H1 (cell line): Measurements from ENCODE around the gene BTN1A1. TPM values are rescaled to one million over a fixed set of nuclear protein-coding genes. Genes with fewer than 3 reads are reported as not detected.

Experiments
- CTCF ChIA-PET: fragments of 300-600 bp; sonication (Branson Sonifier 250); formaldehyde crosslinking; loops from one replicate; lab custom pipeline; 2021; ENCODE audit not compliant: partially characterized antibody; lab: Charles Lee
- POLR2A ChIA-PET: fragments of 300-600 bp; sonication (Branson Sonifier 250); formaldehyde crosslinking; loops from one replicate; lab custom pipeline; 2021; ENCODE audit warnings: inconsistent platforms; ENCODE audit not compliant: partially characterized antibody; lab: Charles Lee
- DNase-seq, 2 experiments: peaks; one replicate each; pipeline versions ENCODE4 v3.0.0 to v3.0.0-alpha.2; 2010 to 2022; ENCODE audit warnings: low spot score in 2 of 2, low read depth in 1 of 2, mixed read lengths in 1 of 2
- FAIRE-seq: peaks from 2 replicates; lab custom pipeline; 2011; peaks lifted over from hg19 to GRCh38; lab: Jason Lieb, UNC
- H2AFZ ChIP-seq: 2 replicates; pipeline ENCODE4 v1.8.1; 2012; ENCODE audit warnings: low read length, inconsistent platforms
- H2AK5ac ChIP-seq: 2 replicates; pipeline ENCODE4 v1.6.1; 2013; ENCODE audit warnings: low read depth, low read length
- H2BK120ac ChIP-seq: replicated peaks from 2 replicates; pipeline ENCODE3; 2013; ENCODE audit warnings: low read depth, low read length, inconsistent platforms
- H2BK12ac ChIP-seq: 2 replicates; pipeline ENCODE4 v1.6.1; 2013; ENCODE audit warnings: low read depth, low read length
- H2BK15ac ChIP-seq: 2 replicates; pipeline ENCODE4 v1.6.1; 2013; ENCODE audit warnings: low read length
- H2BK20ac ChIP-seq: 2 replicates; pipeline ENCODE4 v1.6.1; 2013; ENCODE audit warnings: low read length
- H2BK5ac ChIP-seq: 2 replicates; pipeline ENCODE4 v1.6.1; 2013; ENCODE audit warnings: low read depth, low read length
- H3K14ac ChIP-seq: 2 replicates; pipeline ENCODE4 v1.6.1; 2013; ENCODE audit warnings: inconsistent platforms; ENCODE audit not compliant: insufficient read length
- H3K18ac ChIP-seq: 2 replicates; pipeline ENCODE4 v1.6.1; 2013; ENCODE audit warnings: low read length; ENCODE audit errors: extremely low read depth
- H3K23ac ChIP-seq: 2 replicates; pipeline ENCODE4 v1.6.1; 2013; ENCODE audit warnings: inconsistent platforms; ENCODE audit not compliant: insufficient read length
- H3K23me2 ChIP-seq: 2 replicates; pipeline ENCODE4 v1.6.1; 2013; ENCODE audit warnings: low read depth, low read length
- H3K27ac ChIP-seq: 2 replicates; pipeline ENCODE4 v1.6.1; 2011; ENCODE audit warnings: low read depth, low read length, inconsistent platforms
- H3K27me3 ChIP-seq, 4 experiments: replicated peaks in 1 of 4; 1 replicate in 1 of 4; 2 replicates in 3 of 4; pipeline versions ENCODE4 v1.6.1 to v1.8.1; 2011 to 2013; ENCODE audit warnings: low read length in 3 of 4, mild to moderate bottlenecking in 3 of 4, inconsistent platforms in 2 of 4, mixed read lengths in 2 of 4, moderate library complexity in 1 of 4; ENCODE audit not compliant: control insufficient read depth in 3 of 4, insufficient read depth in 3 of 4; ENCODE audit errors: extremely low read depth in 1 of 4
- H3K36me3 ChIP-seq, 4 experiments: 2 replicates each; pipeline versions ENCODE4 v1.6.1 to v1.8.1; 2011 to 2013; ENCODE audit warnings: mild to moderate bottlenecking in 4 of 4, low read length in 3 of 4, moderate library complexity in 2 of 4, control low read depth in 1 of 4, inconsistent platforms in 1 of 4; ENCODE audit not compliant: insufficient read depth in 4 of 4, control insufficient read depth in 2 of 4
- H3K4ac ChIP-seq: replicated peaks from 2 replicates; pipeline ENCODE3; 2013; ENCODE audit warnings: low read length, low read depth, mixed read lengths, inconsistent platforms; ENCODE audit not compliant: insufficient read length
- H3K4me1 ChIP-seq, 4 experiments: replicated peaks in 1 of 4; 1 replicate in 1 of 4; 2 replicates in 3 of 4; pipeline versions ENCODE4 v1.6.1 to v1.8.1; 2011 to 2013; ENCODE audit warnings: low read length in 3 of 4, inconsistent platforms in 2 of 4, mixed read lengths in 1 of 4; ENCODE audit not compliant: insufficient read depth in 4 of 4, control insufficient read depth in 3 of 4
- H3K4me2 ChIP-seq, 2 experiments: 2 replicates each; pipeline versions ENCODE4 v1.6.1 to v1.8.1; 2011 to 2013; ENCODE audit warnings: low read depth in 2 of 2, low read length in 2 of 2, control low read depth in 1 of 2, inconsistent platforms in 1 of 2, mild to moderate bottlenecking in 1 of 2; ENCODE audit not compliant: insufficient read depth in 1 of 2
- H3K4me3 ChIP-seq, 4 experiments: fragments of 200-600, 300-600 bp in 1 of 4; sonication (generic), shearing (Covaris generic), sonication (Bioruptor Twin) in 1 of 4; 2 replicates each; pipeline versions ENCODE4 v1.5.1 to v1.8.1; 2011 to 2016; ENCODE audit warnings: low read length in 4 of 4, low read depth in 3 of 4, control low read depth in 2 of 4, inconsistent platforms in 2 of 4, mild to moderate bottlenecking in 2 of 4, mixed read lengths in 1 of 4, moderate library complexity in 1 of 4; ENCODE audit not compliant: insufficient read depth in 2 of 4; ENCODE audit errors: extremely low read depth in 1 of 4
- H3K56ac ChIP-seq: replicated peaks from 2 replicates; pipeline ENCODE3; 2013; ENCODE audit warnings: low read depth, mild to moderate bottlenecking, mixed read lengths, low read length, inconsistent platforms; ENCODE audit not compliant: insufficient read length
- H3K79me1 ChIP-seq: 2 replicates; pipeline ENCODE4 v1.6.1; 2013; ENCODE audit warnings: low read depth, low read length, control low read depth
- H3K79me2 ChIP-seq, 2 experiments: 2 replicates each; pipeline versions ENCODE4 v1.6.1 to v1.8.1; 2012 to 2013; ENCODE audit warnings: low read length in 2 of 2, mild to moderate bottlenecking in 2 of 2, inconsistent platforms in 1 of 2; ENCODE audit not compliant: insufficient read depth in 2 of 2, control insufficient read depth in 1 of 2
- H3K9ac ChIP-seq, 4 experiments: replicated peaks in 1 of 4; 1 replicate in 1 of 4; 2 replicates in 3 of 4; pipeline versions ENCODE4 v1.6.1 to v1.8.1; 2011 to 2013; ENCODE audit warnings: low read depth in 3 of 4, low read length in 3 of 4, control low read depth in 2 of 4, mild to moderate bottlenecking in 2 of 4, moderate library complexity in 2 of 4, inconsistent platforms in 1 of 4; ENCODE audit errors: extremely low read depth in 1 of 4
- H3K9me3 ChIP-seq, 2 experiments: 2 replicates each; pipeline versions ENCODE4 v1.6.1 to v1.8.1; 2012 to 2013; ENCODE audit warnings: mild to moderate bottlenecking in 2 of 2, moderate library complexity in 2 of 2, control low read depth in 1 of 2, inconsistent platforms in 1 of 2, low read depth in 1 of 2, low read length in 1 of 2, mixed read lengths in 1 of 2; ENCODE audit not compliant: insufficient read depth in 2 of 2
- H4K20me1 ChIP-seq, 2 experiments: replicated peaks in 1 of 2; 2 replicates each; pipeline versions ENCODE3 to v1.8.1; 2011 to 2013; ENCODE audit warnings: inconsistent platforms in 2 of 2, low read length in 2 of 2, mild to moderate bottlenecking in 1 of 2; ENCODE audit not compliant: insufficient read depth in 2 of 2, control insufficient read depth in 1 of 2
- H4K5ac ChIP-seq: 2 replicates; pipeline ENCODE4 v1.6.1; 2013; ENCODE audit warnings: low read length, low read depth, mixed read lengths, inconsistent platforms; ENCODE audit not compliant: insufficient read length
- H4K8ac ChIP-seq: 2 replicates; pipeline ENCODE4 v1.8.0; 2013; ENCODE audit warnings: mild to moderate bottlenecking, moderate library complexity, low read length, inconsistent platforms; ENCODE audit not compliant: insufficient read depth; ENCODE audit errors: extremely low read depth
- H4K91ac ChIP-seq: replicated peaks from 2 replicates; pipeline ENCODE3; 2013; ENCODE audit warnings: low read length, mixed read lengths, inconsistent platforms; ENCODE audit not compliant: insufficient read length
- WGBS, 2 experiments: shearing (Covaris generic) in 1 of 2; methylation state at CpG; one replicate each; pipeline versions ENCODE4 v1.1.6 to v1.1.7; 2013 to 2015; ENCODE audit warnings: low lambda C conversion rate in 2 of 2, mixed read lengths in 2 of 2, inconsistent platforms in 1 of 2, low coverage in 1 of 2, missing lambda C conversion rate in 1 of 2; ENCODE audit not compliant: insufficient replicate concordance in 2 of 2, insufficient coverage in 1 of 2, insufficient read length in 1 of 2; ENCODE audit errors: extremely low coverage in 1 of 2, missing lambda C conversion rate in 1 of 2; 5-methylcytosine and 5-hydroxymethylcytosine counted together
- polyA plus RNA-seq, 7 experiments: library from polyadenylated mRNA; depleted of rRNA in 3 of 7; stranded (reverse) in 5 of 7; unstranded in 2 of 7; fragments of >200 nt in 5 of 7; fragments of 200-250 nt in 2 of 7; gene quantifications; 1 replicate in 5 of 7; 2 replicates in 1 of 7; 4 replicates in 1 of 7; pipeline versions ENCODE4 v1.2.1 to v1.2.3, GENCODE V29; 2011 to 2013; ENCODE audit warnings: missing spikeins in 2 of 7, mixed read lengths in 2 of 7
- total RNA-seq: library from RNA; stranded (reverse); fragmentation: NEBNext Ultra II Directional; extraction: Animal tissue kit (Norgen Biotek cat#: 25700); gene quantifications from 2 replicates; pipeline ENCODE4 v1.2.1, GENCODE V29; 2021

The BTN1A1 gene
- total and polyA plus RNA-seq, 2 of the 8 experiments (the other 6 are each of a cell fraction or from before 2014, with no cell fraction given), result 0.28 to 0.35 TPM

- WGBS, 2 experiments, result 84% methylated on average over 3 of the region's 3 CpGs; no CpG with 5 or more reads in 1 of the 2 experiments
- POLR2A ChIA-PET, result interaction anchor here (1.1 to 2.5 kb wide), 2 partner anchors 9 to 326 kb away, joined by 3 to 10 read pairs; a partner anchor contains a TSS
Observed at GRCh38 chr6:26483727-26484126, 16.4 kb upstream of the BTN1A1 start.

More at GRCh38 chr6:26483727-26484126, 16.4 kb upstream of the BTN1A1 start:
- H3K27ac ChIP-seq, result no peak overlapping the region
- CTCF ChIA-PET, result interaction anchor here (0.6 to 2.4 kb wide), 3 partner anchors 14 to 467 kb away, joined by 3 to 7 read pairs (median 3); no protein-coding TSS in a partner anchor
- H2BK120ac ChIP-seq, result no peak overlapping the region
- no peaks in the 10 kb centered on the region for H4K20me1 ChIP-seq
- no peak overlapping the region for H4K8ac ChIP-seq
- peaks cover 3 to 6% of the 10 kb centered on the region in 2 experiments; a peak in 2 of 4 replicates for H3K9me3 ChIP-seq
- no peak overlapping the region for H3K4me3 ChIP-seq
- H2AK5ac ChIP-seq, result no peak overlapping the region
- no peak overlapping the region for H3K4ac ChIP-seq
- H2BK20ac ChIP-seq, result no peak overlapping the region
- H2AFZ ChIP-seq, result no peak overlapping the region
- no peak overlapping the region for H3K23ac ChIP-seq
- H3K4me1 ChIP-seq, result no peaks in the 10 kb centered on the region
- no peaks in the 10 kb centered on the region for H3K23me2 ChIP-seq
- H2BK5ac ChIP-seq, result no peak overlapping the region
- no peak overlapping the region for H3K18ac ChIP-seq
- H3K9ac ChIP-seq, result no peak overlapping the region
- FAIRE-seq (no peak), DNase-seq (no peak)
- no peaks in the 10 kb centered on the region for H3K79me2 ChIP-seq
- H3K4me2 ChIP-seq, result no peak overlapping the region
- H4K5ac ChIP-seq, result no peak overlapping the region
- no peak overlapping the region for H2BK15ac ChIP-seq
- H3K79me1 ChIP-seq, result no peaks in the 10 kb centered on the region
- H3K27me3 ChIP-seq, result no peaks in the 10 kb centered on the region
- no peak overlapping the region for H4K91ac ChIP-seq
- no peak overlapping the region for H3K56ac ChIP-seq
- no peak overlapping the region for H3K14ac ChIP-seq
- H2BK12ac ChIP-seq, result no peak overlapping the region
- no peaks in the 10 kb centered on the region for H3K36me3 ChIP-seq
